Measurements from ENCODE around the gene FGF1.

Gene FGF1

GRCh38 chr5:142659405-142659804 is 26.5 kb downstream of the FGF1 start:
- H3K4me2 ChIP-seq (ENCODE audit: low read depth, low read length, poor library complexity, severe bottlenecking): no peak overlapping the region
- H4K20me1 ChIP-seq (ENCODE audit: insufficient read depth, low read length, poor library complexity, severe bottlenecking): no peaks in the 10 kb centered on the region
- no peak for TF ChIP-seq EZH2phosphoT487 (IDR thresholded peaks at IDR 0.05; ENCODE audit: borderline replicate concordance)
- TF ChIP-seq CTCF (conservative IDR thresholded peaks at IDR 0.05; ENCODE audit: low read length): no peak
- H3K36me3 ChIP-seq (ENCODE audit: insufficient read depth, low read length): no peaks in the 10 kb centered on the region
- no peaks in the 10 kb centered on the region for H3K4me1 ChIP-seq (ENCODE audit: insufficient read depth, low read length, poor library complexity, severe bottlenecking)
- H3K79me2 ChIP-seq (ENCODE audit: insufficient read depth, low read length): no peaks in the 10 kb centered on the region
- H3K27me3 ChIP-seq (ENCODE audit: insufficient read depth, low read length, poor library complexity, severe bottlenecking): no peaks in the 10 kb centered on the region
- H3K9ac ChIP-seq (ENCODE audit: low read depth, low read length, poor library complexity, severe bottlenecking): no peak overlapping the region
- H3K4me3 ChIP-seq (ENCODE audit: low read length, poor library complexity, severe bottlenecking): no peak overlapping the region
- H3K9me2 ChIP-seq (replicated peaks; ENCODE audit: low read depth, low read length): no peaks in the 10 kb centered on the region
- no peak overlapping the region for H2AFZ ChIP-seq (ENCODE audit: low read length)
- no peaks in the 10 kb centered on the region for H3K9me3 ChIP-seq (ENCODE audit: insufficient read depth, low read depth, low read length)
- no peaks in the 10 kb centered on the region for H3F3A ChIP-seq (ENCODE audit: low read depth)

GRCh38 chr5:142658278-142658677 is 27.6 kb downstream of the FGF1 start:
- H3K4me3 ChIP-seq (ENCODE audit: low read length, poor library complexity, severe bottlenecking): no peak overlapping the region

GRCh38 chr5:142657446-142657845 is 28.4 kb downstream of the FGF1 start:
- no peaks in the 10 kb centered on the region for H3K36me3 ChIP-seq (ENCODE audit: insufficient read depth, low read length)
- no peak overlapping the region for H2AFZ ChIP-seq (ENCODE audit: low read length)
- H3K79me2 ChIP-seq (ENCODE audit: insufficient read depth, low read length): no peaks in the 10 kb centered on the region
- no peak for TF ChIP-seq EZH2phosphoT487 (IDR thresholded peaks at IDR 0.05; ENCODE audit: borderline replicate concordance)
- TF ChIP-seq CTCF (conservative IDR thresholded peaks at IDR 0.05; ENCODE audit: low read length): no peak
- H3F3A ChIP-seq (ENCODE audit: low read depth): no peaks in the 10 kb centered on the region
- no peaks in the 10 kb centered on the region for H3K27me3 ChIP-seq (ENCODE audit: insufficient read depth, low read length, poor library complexity, severe bottlenecking)
- H3K9ac ChIP-seq (ENCODE audit: low read depth, low read length, poor library complexity, severe bottlenecking): no peak overlapping the region
- H4K20me1 ChIP-seq (ENCODE audit: insufficient read depth, low read length, poor library complexity, severe bottlenecking): no peaks in the 10 kb centered on the region
- H3K4me2 ChIP-seq (ENCODE audit: low read depth, low read length, poor library complexity, severe bottlenecking): no peak overlapping the region
- H3K4me3 ChIP-seq (ENCODE audit: low read length, poor library complexity, severe bottlenecking): no peak overlapping the region
- H3K4me1 ChIP-seq (ENCODE audit: insufficient read depth, low read length, poor library complexity, severe bottlenecking): no peaks in the 10 kb centered on the region
- no peaks in the 10 kb centered on the region for H3K9me2 ChIP-seq (replicated peaks; ENCODE audit: low read depth, low read length)
- H3K9me3 ChIP-seq (ENCODE audit: insufficient read depth, low read depth, low read length): no peaks in the 10 kb centered on the region

More at GRCh38 chr5:142658278-142658677, 27.6 kb downstream of the FGF1 start:
- Histone ChIP-seq H3F3A (ENCODE audit: low read depth) (no peaks in the 10 kb centered on the region), H3K4me1 (ENCODE audit: insufficient read depth, low read length, poor library complexity, severe bottlenecking) (no peaks in the 10 kb centered on the region), H3K79me2 (ENCODE audit: insufficient read depth, low read length) (no peaks in the 10 kb centered on the region), H4K20me1 (ENCODE audit: insufficient read depth, low read length, poor library complexity, severe bottlenecking) (no peaks in the 10 kb centered on the region), H3K27me3 (ENCODE audit: insufficient read depth, low read length, poor library complexity, severe bottlenecking) (no peaks in the 10 kb centered on the region), H3K9ac (ENCODE audit: low read depth, low read length, poor library complexity, severe bottlenecking) (no peak overlapping the region), H3K36me3 (ENCODE audit: insufficient read depth, low read length) (no peaks in the 10 kb centered on the region), H3K9me2 (replicated peaks; ENCODE audit: low read depth, low read length) (no peaks in the 10 kb centered on the region), H2AFZ (ENCODE audit: low read length) (no peak overlapping the region), H3K4me2 (ENCODE audit: low read depth, low read length, poor library complexity, severe bottlenecking) (no peak overlapping the region), H3K9me3 (ENCODE audit: insufficient read depth, low read depth, low read length) (no peaks in the 10 kb centered on the region)
- TF ChIP-seq EZH2phosphoT487 (IDR thresholded peaks at IDR 0.05; ENCODE audit: borderline replicate concordance) (no peak), CTCF (conservative IDR thresholded peaks at IDR 0.05; ENCODE audit: low read length) (no peak)

Measured in Loucy (cell line).